ENCODE data around the gene DGKD.
"Not testable (repeated sequence)": the region's sequence is repeated elsewhere in the genome, so short reads cannot be mapped to it uniquely, and the experiment has no call there.

The DGKD gene

DNA sequence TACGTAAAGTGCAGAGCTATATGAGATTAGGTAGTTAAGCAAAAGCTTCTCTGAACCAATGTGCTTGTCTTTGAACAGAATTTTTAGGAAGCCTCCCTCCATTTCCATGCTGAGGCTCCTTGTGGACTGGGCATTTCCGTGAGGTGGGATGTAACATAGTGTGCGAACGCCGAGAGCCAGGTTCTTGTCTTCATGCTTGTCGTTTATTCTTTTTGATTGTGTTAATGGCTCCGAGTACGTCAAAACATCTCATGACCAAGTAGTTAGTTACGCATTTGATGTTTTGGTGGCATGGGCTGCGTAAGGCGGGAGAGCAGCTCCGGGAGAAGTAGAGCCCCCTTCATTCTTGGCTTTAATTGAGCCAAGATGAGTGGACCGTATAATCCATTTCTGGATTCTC lies 32.9 kb downstream of the DGKD start:
- no peak for DNase-seq

DNA sequence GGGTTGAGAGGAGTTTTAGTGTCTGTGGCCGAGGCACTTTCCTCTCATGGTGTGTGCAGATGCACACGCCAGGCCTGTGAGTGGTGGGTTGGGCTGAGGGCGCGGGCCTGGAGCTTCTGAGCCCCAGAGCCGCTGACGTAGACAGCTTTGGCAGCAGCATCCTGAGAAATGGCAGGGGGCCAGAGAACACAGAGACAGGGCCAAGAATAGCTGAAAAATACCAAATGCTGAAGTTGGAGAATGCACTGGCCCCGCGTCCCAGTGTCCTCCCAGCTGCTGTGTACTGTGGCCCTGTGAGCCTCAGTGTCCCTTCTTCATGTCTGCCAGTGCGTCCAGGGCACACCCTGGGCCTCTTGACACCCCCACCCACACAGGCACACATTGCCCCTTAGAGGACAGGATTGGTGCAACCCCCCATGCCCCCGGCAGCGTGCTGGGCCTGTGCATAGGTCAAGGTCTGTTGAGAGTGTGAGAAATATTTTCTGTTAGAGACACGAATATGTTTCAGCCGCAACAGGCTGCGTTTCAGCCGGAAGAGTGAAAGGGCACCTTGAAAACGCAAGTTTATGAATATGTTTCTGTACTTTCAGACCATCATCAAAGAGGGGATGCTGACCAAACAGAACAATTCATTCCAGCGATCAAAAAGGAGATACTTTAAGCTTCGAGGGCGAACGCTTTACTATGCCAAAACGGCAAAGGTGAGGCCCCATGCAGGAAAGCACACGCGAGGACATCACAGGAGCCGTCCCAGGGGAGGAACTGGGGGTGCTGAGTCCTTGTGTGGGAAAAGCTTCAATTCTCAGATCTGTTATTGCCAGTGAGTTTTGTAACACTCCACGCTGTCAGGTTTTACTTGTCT lies 33.6 kb downstream of the DGKD start:
- no peak for DNase-seq

DNA sequence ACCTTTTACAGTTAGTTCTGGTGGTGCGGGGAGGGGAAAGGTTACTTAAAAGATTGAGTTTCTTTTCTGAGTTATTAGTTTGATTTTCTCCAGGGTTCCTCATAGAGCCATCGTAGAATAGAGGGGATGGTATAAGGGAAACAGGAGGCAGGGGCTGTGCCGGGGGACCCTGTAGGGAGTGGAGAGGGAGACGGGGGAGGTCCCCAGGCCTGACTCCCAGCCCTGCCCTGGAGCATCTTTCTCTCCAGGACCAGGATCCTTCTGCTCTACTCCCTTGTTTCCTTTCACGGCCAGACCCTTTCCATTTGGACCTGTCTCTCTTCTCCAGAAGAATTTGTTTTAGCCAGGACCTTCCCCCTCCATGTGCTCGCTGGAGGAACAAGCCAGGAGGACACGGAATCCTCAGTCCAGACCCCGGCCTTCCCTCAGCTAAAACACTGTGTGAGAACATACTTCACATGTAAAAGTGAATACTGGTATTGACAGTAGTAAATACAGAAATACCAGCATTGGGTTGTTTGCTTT lies 35.4 kb downstream of the DGKD start:
- DNase-seq, result no peak

DNA sequence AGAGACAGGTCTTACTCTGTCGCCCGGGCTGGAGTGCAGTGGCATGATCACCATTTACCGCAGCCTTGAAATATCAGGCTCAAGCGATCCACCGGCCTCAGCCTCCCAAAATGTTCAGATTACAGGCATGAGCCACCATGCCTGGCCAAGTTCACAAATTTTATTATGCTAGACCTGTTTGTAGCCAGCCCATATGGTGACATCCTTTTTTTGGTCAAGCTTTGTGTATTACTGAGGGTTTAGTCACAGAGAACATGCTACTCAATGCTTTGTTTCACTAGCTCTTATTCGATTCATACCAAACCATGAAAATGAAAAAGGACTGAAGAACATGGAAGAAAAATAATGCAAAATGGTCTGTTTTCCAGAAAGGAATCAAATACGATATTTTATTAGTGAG lies 41.4 kb downstream of the DGKD start:
- no peak for DNase-seq

DNA sequence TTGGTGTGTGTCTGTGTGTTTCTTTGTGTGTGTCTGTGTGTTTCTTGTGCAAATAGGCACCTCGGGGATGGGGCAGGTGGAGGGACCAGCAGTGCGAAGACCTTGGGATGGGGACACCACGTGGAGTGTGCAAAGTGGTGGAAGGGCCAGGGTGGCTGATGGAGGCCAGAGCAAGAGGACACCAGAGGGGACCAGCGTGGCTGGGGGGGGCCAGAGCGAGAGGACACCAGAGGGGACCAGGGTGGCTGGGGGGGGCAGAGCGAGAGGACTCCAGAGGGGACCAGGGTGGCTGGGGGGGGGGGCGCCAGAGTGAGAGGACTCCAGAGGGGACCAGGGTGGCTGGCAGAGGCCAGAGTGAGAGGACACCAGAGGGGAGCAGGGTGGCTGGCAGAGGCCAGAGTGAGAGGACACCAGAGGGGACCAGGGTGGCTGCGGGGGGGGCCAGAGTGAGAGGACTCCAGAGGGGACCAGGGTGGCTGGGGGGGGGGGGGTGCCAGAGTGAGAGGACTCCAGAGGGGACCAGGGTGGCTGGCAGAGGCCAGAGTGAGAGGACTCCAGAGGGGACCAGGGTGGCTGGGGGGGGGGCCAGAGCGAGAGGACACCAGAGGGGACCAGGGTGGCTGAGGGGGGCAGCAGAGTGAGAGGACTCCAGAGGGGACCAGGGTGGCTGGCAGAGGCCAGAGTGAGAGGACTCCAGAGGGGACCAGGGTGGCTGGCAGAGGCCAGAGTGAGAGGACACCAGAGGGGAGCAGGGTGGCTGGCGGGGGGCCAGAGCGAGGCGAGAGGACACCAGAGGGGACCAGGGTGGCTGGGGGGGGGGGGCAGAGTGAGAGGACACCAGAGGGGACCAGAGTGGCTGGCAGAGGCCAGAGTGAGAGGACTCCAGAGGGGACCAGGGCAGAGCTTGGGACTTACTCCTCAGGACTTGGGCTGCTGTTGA lies 42.7 kb downstream of the DGKD start:
- DNase-seq, result not testable (repeated sequence)

DNA sequence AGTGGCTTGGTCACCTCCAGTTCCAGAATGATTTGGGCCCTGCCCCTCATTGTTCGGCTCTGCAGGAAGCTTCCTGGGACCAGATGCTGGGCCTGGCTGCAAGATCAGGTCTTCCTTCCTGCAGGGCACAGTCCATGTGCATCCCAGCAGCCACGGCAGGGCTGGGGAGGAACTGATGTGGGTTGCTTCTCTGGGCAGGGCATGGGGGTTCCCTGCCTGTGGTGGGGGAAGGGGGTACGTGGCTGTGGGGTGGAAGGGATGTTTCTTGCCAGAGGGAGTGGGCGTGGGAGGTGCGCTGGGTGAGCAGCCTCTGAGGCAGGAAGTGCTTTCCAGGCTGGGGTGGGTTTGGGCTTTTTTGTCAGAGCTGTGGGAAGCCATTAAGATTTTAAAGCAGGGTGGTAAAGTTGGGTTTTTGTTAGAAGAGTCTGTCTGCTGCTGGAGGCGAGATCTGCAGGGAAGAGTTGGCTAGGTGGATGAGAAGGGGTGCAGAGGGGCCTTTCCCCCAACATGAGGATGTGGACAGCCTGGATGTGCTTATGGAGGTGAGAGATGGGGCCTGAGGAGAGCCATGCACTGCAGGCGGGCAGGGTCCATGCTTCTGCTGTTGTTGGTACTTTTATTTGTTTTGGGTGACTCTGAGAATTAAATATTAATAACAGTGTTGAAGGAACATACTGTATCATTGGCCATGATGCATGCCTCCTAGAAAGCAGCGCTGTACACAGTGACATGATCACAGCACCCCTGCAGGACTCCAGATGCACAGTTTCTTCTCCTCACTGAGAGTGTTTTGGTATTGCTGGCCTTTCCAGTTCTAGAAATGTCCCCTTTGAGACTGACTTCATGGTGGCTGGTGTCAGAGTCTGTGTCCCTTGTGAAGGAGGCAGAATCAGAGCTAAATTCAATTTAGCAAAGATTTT lies 45.3 kb downstream of the DGKD start:
- DNase-seq, result peak; percentile 35

DNA sequence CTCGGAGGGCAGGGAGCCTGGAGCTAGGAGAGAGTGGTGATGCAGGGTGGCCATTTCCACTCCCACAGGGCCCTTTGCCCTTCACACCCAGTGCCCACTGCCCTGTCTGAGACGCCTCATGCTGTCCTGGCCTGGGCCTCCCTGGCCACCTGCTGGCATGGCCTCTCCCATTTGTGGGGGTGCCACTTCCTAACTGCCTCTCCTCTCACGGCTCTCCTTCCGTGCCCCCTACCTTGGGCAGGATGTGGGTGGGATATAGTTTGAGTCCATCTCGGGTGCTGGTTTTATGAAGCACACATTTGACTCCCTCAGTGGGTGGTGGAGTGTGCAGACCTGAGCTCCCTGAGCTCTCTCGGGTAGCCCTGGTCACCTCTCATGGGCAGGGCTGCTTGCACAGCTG lies 46.0 kb downstream of the DGKD start:
- DNase-seq, result no peak

DNA sequence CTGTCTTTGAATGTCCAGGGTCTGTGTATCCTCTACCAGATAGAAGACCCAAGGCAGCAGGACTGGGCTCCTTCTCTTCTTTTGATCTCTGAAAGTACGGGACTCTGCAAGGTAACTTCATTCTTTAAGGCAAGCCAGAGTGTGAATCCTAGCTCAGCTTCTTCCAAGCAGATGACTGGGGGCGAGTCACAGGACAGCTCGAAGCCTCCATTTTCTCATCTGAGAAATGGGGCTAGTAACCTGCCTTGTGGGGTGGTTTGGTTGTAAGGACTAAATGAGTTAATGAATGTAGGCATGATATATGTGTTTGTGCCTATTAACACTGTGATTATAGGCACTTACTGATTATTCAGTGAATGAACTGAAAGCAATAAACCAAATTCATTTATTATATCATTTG lies 46.7 kb downstream of the DGKD start:
- DNase-seq, result no peak

DNA sequence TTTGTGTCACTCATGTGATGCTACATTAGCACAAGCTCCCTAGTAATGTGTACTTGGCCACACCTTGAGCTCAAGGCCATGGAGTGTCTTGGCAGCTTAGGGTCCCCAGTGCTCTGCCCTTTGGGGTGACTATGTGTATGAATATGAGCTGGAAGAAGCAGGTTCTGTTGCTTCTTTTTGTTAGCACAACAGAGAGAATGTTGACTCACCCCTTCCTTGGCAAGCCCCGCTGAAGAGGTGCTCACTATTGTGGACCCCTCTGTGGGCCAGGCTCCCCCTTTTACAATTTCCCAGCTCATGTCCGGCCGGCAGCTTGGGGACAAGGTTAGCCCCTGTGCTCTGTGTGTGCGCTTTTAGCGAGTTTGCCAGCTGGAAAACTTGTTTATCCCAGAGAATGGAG lies 48.1 kb downstream of the DGKD start:
- DNase-seq, result no peak

DNA sequence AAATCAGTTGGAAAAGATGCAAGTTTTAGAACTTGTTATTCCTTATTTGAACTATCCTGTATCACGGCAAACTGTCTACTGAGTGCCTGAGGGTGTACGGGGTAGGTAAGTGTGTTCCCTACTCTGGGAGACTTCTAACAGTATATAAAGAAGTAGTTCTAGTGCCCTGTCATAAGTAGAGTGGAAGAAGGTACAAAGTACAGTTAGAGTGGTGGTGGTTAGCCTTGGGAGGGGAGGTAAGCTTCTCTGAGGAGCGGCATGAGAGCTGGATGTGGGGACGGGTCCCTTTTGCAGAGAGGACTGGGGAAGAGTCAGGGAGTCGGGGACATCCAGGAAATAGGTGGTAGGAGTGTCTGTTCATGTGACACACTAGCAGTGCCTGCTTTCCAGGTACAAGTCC lies 48.5 kb downstream of the DGKD start:
- DNase-seq, result no peak

DNA sequence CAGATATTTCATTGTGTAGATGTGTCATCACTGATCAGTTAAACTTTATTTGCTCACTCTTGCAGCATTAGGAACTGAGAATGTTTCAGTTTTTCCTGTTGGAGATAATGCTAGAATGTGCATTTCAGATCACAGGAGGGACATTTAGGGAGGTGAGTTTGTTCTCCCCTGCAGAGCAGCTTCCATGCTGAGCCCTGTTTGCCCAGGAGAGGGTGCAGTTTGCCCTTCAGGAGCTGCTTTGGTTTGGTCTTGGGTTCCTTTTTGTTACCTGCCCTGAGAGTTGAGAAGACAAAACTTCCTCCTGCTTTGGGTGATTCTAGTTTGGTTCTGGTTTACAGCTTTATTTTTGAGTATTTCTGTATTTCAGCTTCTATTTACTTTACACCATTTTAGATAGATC lies 49.9 kb downstream of the DGKD start:
- peak; percentile 79 for DNase-seq

DNA sequence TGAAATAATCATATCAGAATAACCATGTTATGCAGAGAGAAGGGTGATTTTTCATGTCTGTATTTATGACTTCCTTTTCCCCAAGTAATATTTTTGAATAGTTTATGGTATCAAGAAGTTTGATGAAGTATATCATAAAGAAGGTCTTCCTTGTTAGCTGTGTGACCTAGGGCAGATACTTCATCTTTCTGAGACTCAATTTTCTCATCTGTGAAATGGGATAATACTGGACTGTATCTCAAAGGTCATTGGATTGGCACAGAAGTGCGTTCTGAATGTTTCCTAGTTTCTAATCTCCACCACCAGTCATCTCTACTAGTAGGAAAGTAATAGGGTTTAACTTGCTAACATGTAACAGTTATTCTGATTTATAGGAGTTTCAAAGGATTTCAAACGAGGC lies 52.6 kb downstream of the DGKD start:
- DNase-seq, result no peak

DNA sequence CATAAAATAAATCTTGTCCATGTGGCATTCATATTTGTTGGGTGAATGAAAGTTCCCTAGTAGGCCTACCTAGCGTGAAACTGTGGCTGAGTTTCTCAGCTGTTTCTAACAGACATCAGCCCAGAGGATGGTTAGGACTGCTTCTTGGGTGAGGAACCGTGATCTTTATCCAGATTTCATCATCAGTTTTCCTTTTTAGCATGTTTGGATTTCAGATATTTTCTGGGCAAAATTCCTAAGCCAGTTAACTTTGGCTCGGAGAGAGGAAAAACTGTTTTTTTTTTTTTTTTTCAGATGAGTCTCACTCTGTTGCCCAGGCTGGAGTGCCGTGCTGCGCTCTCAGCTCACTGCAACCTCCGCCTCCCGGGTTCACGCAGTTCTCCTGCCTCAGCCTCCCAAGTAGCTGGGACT lies 53.5 kb downstream of the DGKD start:
- DNase-seq, result no peak

DNA sequence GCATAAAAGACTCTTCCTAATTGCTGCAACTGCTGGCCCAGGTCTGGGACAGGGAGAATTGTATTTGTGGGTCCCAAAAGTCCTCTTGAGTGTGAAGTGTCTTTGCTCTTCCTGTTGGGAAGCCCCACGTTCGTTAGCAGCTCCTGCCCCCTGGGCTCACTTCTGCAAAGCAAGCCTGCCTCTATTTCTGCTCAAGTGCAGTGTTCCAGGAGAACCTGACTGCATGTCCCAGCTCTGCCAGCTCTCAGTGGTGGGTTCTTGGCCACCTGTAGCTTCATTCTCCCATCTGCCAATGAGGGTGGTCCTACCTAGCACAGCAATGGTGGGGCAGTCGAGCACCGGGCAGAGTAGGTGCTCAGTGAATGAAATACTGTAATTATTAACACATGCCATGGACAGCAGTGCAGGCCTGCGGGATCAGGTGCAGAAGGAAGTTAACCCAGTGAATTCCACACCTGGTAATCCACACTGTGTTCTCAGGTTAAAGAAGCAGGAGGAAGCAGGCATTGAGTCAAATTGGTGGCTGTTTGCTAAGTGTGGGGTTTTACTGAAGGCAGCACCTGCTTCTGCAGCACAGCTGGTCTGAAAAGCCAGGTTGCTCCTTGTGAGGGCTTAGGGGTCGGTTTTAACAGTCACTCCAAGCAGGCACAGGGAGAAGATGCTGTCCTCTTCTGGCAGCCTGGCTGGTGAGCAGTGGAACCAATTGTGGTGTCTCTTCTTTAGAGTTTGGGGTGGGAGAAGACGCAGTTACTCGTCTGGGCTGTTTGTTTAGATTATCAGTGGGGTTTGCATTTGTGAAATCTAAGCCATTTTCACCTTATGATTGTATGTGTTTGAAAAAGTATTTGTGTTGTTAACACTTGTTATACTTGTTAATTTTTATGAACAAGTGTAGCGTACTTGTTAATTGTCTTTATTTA lies 54.3 kb downstream of the DGKD start:
- no peak for DNase-seq

DNA sequence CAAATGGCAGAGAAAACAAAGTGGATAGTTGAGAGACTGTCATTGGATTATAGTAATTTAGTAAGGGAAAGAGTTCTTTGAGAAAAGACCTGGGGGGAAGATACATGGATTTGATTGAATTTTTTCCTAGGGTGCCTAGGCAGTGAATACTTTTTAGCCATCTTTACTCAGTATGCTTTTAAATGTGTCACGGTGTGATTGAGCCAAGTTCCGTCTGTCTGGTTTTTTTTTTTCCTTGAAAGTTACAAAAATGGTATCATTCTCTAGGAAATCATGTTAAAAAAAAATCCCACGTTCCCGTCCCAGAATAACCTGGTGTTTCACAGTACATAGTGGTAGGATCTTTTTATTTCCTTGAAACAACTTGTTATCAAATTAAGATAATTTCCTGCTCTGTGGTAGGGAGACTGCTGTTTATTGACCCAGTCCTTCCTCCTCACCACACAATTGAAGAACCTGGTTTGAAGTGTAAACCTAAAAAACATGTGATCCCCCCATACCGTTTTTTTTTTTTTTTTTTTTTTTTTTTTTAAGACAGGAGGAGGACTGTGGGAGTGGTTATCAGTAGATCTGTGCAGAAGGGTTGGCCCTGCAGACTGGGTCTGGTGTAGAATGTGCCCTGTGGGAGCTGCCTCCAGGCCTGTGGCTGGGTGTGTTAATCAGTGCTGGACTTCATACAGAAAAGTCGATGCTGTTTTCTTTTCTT lies 55.1 kb downstream of the DGKD start:
- DNase-seq, result peak; percentile 62

DNA sequence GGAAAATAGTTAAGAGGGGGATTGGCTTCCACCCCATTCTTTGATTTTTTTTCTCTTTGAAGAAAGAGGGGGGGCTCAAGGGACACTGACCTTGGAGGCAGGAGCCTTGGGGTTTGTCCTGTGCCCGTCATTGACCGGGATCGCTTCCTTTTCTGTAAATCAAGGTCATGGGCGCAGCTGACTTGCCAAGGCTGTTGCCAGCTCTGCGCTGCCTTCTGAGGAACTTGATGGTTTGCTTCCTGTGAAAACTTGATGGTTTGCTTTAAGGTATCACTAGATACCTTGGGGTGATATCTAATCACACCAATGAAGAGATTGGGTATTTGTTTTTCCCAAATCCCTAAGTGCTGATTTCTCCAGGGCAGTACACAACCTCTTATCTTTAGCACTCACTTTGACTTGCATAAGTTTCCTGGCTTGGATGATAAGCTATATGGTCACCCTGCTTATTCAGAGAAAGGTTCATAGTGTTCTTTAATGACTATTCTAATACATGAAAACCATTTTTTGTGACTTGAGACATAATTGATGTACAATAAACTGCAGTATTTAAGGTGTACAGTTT lies 56.0 kb downstream of the DGKD start:
- no peak for DNase-seq

DNA sequence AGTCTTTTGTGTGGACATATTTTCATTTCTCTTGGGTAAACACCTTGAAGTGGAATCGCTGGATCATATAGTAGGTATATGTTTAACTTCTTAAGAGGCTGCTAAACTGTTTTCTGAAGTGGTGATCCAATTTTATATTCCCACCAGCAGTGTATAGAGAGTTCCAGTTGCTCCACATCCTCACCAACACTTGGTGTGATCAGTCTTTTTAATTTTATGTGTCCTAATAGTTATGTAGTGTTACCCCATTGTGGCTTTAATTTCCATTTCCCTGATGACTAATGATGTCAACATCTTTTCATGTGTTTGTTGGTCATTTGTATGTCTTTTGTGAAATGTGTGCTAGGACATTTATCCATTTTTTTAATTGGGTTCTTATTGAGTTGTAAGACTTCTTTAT lies 56.9 kb downstream of the DGKD start:
- no peak for DNase-seq

DNA sequence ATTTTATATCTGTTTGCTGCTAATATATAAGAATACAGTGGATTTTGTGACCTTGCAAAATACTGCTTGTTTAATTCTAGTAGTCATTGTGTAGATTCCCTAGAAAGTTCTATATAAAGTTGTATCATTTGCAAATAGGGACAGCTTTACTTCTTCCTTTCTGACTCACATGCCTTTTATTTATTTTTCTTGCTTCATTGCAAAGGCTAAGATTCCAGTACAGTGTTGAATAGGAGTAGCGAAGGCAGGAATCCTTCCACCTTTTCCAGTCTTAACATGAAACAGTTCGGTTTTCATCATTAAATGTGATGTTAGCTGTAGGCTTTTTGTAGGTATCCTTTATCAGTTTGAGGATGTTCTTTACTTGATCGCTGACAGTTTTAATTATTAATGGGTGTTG lies 58.1 kb downstream of the DGKD start:
- no peak for DNase-seq

DNA sequence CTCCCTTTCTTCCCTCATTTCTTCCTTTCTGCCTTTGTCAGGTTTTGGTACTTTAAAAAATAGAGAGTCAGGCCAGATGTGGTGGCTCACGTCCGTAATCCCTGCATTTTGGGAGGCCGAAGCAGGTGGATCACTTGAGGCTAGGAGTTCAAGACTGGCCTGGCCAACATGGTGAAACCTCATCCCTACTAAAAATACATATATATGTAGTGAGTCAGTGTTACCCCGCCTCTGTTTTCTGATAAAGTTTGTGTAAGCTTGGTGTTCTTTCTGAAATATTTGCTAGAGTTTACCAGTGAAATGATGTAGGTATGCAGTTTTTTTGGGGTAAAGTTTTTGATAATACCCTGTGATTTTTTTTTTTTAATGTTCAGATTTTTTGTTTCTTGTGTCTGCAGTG lies 58.8 kb downstream of the DGKD start:
- no peak for DNase-seq

DNA sequence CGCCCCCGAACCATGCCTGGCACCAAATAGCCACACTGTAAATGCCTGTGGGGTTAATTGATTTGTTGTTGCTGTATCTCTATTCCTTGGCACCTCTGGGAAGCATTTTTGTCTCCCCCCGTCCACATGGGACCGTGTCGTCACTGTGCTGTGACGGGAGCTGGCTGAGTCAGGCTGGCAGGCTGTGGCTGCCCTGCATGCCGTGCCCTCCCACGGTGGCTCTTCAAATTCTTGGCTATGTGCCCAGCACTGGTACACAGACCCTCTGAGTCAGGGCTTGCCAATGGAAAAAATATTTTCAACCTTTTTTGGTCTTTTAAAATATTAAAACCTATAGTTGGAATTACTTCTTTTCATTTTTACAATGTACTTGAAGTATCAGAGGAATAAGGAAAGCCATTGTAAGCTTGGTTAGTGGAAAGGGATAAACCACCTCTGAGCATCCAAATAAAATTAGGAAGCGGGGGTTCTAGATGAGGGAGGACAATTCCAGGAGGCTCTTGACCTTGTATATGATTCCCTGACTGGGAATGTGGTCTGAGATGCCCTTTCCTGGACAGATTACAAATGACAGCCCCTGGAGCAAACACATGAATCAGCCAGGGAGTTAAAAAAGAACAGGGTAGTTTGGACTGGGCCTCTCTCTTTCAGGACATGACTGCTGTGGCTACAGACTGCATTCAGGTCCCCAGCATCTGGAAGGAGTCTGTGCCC lies 59.4 kb downstream of the DGKD start:
- peak; percentile 54 for DNase-seq
